Uterus (tissue), 4 donors: ENCODE data around the gene ACR. TPM values are rescaled to one million over a fixed set of nuclear protein-coding genes. Genes with fewer than 3 reads are reported as not detected.

Experiments used
- DNase-seq, 2 donors: peaks; one replicate each; pipeline ENCODE4 v3.0.0-alpha.2; 2019 to 2020
- H3K27ac ChIP-seq, 2 donors: fragments of 200-600 bp; sonication (generic); 1 replicate in 1 of 2; 2 replicates in 1 of 2; pipeline ENCODE4 v1.5.1; 2016 to 2018
- H3K27me3 ChIP-seq, 2 donors: fragments of 200-600 bp; sonication (generic); one replicate each; pipeline ENCODE4 v1.5.1; 2018 to 2019; ENCODE audit warnings: control low read depth in 1 of 2
- H3K36me3 ChIP-seq, 2 donors: fragments of 200-600 bp; sonication (generic); one replicate each; pipeline ENCODE4 v1.5.1; 2019; ENCODE audit warnings: control low read depth in 1 of 2
- H3K4me1 ChIP-seq, 2 donors: fragments of 200-600 bp; sonication (generic); one replicate each; pipeline ENCODE4 v1.5.1; 2018 to 2019; ENCODE audit warnings: control low read depth in 1 of 2
- H3K4me3 ChIP-seq, 2 donors: fragments of 200-600 bp; sonication (generic); 1 replicate in 1 of 2; 2 replicates in 1 of 2; pipeline ENCODE4 v1.5.1; 2018 to 2019; ENCODE audit warnings: mild to moderate bottlenecking in 1 of 2
- H3K9me3 ChIP-seq, 2 donors: fragments of 200-600 bp; sonication (generic); one replicate each; pipeline ENCODE4 v1.5.1; 2019; ENCODE audit warnings: control low read depth in 1 of 2
- CTCF ChIP-seq, 4 experiments: fragments of 200-600 bp in 2 of 4; fragments of 450-650 bp in 2 of 4; sonication (generic) in 2 of 4; IDR thresholded peaks; one replicate each; pipeline ENCODE4 v1.5.1; 2016 to 2019; ENCODE audit warnings: antibody characterized with exemption in 4 of 4, mild to moderate bottlenecking in 2 of 4, moderate library complexity in 1 of 4
- POLR2A ChIP-seq, 2 donors: fragments of 450-650 bp; IDR thresholded peaks; one replicate each; pipeline ENCODE4 v1.6.1; 2016; ENCODE audit warnings: antibody characterized with exemption in 2 of 2, mild to moderate bottlenecking in 1 of 2, moderate library complexity in 1 of 2
- intact Hi-C: fragments of 100-400 bp; cut with DNase I; formaldehyde crosslinking; loops from one replicate; pipeline ENCODE4 v1.15.1; 2023; ENCODE audit warnings: low total_unique reads
- total RNA-seq, 4 donors: library from RNA; depleted of rRNA in 3 of 4; stranded (reverse); fragments of >200 nt in 3 of 4; gene quantifications; one replicate each; pipeline versions ENCODE4 v1.1.0 to v1.2.4, GENCODE V29; 2014 to 2023
- donor health status: DM: yes; HTN: yes; CAD: no.

The ACR gene
- total RNA-seq, 4 donors from 2014 or later: 0.35 to 7.9 TPM; not detected in 2

GRCh38 chr22:50733521-50734342, 4.3 kb upstream of the ACR start:
- TF ChIP-seq CTCF (IDR thresholded peaks at IDR 0.05) (no peak), POLR2A (IDR thresholded peaks at IDR 0.05) (no peak)
- Histone ChIP-seq H3K4me1 (no peaks in the 10 kb centered on the region), H3K36me3 (no peaks in the 10 kb centered on the region), H3K27ac (no peak overlapping the region), H3K4me3 (no peak overlapping the region), H3K9me3 (no peaks in the 10 kb centered on the region), H3K27me3 (no peaks in the 10 kb centered on the region)
- DNase-seq: peak in 1 of 2 donors; percentile 15
- intact Hi-C loops: no loop called here

GRCh38 chr22:50734343-50734771, 3.6 kb upstream of the ACR start:
- H3K9me3 ChIP-seq: no peaks in the 10 kb centered on the region
- H3K36me3 ChIP-seq: no peaks in the 10 kb centered on the region
- no peaks in the 10 kb centered on the region for H3K4me1 ChIP-seq
- TF ChIP-seq POLR2A (IDR thresholded peaks at IDR 0.05): no peak
- TF ChIP-seq CTCF (IDR thresholded peaks at IDR 0.05): no peak
- H3K27me3 ChIP-seq: no peaks in the 10 kb centered on the region
- intact Hi-C loops: no loop called here
- no peak overlapping the region for H3K4me3 ChIP-seq
- DNase-seq: peak in 1 of 2 donors; percentile 9
- H3K27ac ChIP-seq: no peak overlapping the region

GRCh38 chr22:50734986-50735738, 2.8 kb upstream of the ACR start:
- no peak overlapping the region for H3K4me3 ChIP-seq
- no peak overlapping the region for H3K27ac ChIP-seq
- intact Hi-C loops: no loop called here
- DNase-seq: peak in 1 of 2 donors; percentile 4
- H3K36me3 ChIP-seq: no peaks in the 10 kb centered on the region
- TF ChIP-seq POLR2A (IDR thresholded peaks at IDR 0.05) (no peak), CTCF (IDR thresholded peaks at IDR 0.05) (no peak)
- H3K27me3 ChIP-seq: no peaks in the 10 kb centered on the region
- no peaks in the 10 kb centered on the region for H3K4me1 ChIP-seq
- H3K9me3 ChIP-seq: no peaks in the 10 kb centered on the region

- Histone ChIP-seq H3K27me3 (no peaks in the 10 kb centered on the region), H3K36me3 (no peaks in the 10 kb centered on the region), H3K4me1 (no peaks in the 10 kb centered on the region), H3K27ac (no peak overlapping the region), H3K9me3 (no peaks in the 10 kb centered on the region), H3K4me3 (no peak overlapping the region)
- no peak for DNase-seq
- intact Hi-C loops: no loop called here
- no peak for TF ChIP-seq CTCF (IDR thresholded peaks at IDR 0.05)
Measured at GRCh38 chr22:50735739-50736030, 2.3 kb upstream of the ACR start.

GRCh38 chr22:50738649-50739227, 734 bp downstream of the ACR start:
- DNase-seq: no peak
- no peaks in the 10 kb centered on the region for H3K9me3 ChIP-seq
- no peaks in the 10 kb centered on the region for H3K4me1 ChIP-seq
- intact Hi-C loops: no loop called here
- no peak overlapping the region for H3K27ac ChIP-seq
- no peak overlapping the region for H3K4me3 ChIP-seq
- no peaks in the 10 kb centered on the region for H3K36me3 ChIP-seq
- TF ChIP-seq CTCF (IDR thresholded peaks at IDR 0.05): no peak
- TF ChIP-seq POLR2A (IDR thresholded peaks at IDR 0.05): no peak
- H3K27me3 ChIP-seq: no peaks in the 10 kb centered on the region
